ENCODE measurements around the gene SLC51B. TPM values are rescaled to one million over a fixed set of nuclear protein-coding genes. Genes with fewer than 3 reads are reported as not detected.

Gene SLC51B
- total RNA-seq, 1 experiment from 2014 or later = not detected

GRCh38 chr15:65020419-65020818 lies 24.8 kb upstream of the SLC51B start:
- DNase-seq (ENCODE audit: low spot score) = no peak
- TF ChIP-seq EZH2 (IDR thresholded peaks at IDR 0.05; ENCODE audit: borderline replicate concordance, low read depth, low read length, poor library complexity, severe bottlenecking) (no peak), CTCF (conservative IDR thresholded peaks at IDR 0.05; ENCODE audit: low read depth, low read length) (no peak)
- Histone ChIP-seq H3K9me3 (ENCODE audit: low read depth, low read length, poor library complexity, severe bottlenecking) (no peaks in the 10 kb centered on the region), H3K4me1 (ENCODE audit: insufficient read depth, low read length, poor library complexity, severe bottlenecking) (no peaks in the 10 kb centered on the region), H3K27ac (ENCODE audit: low read depth, low read length, poor library complexity, severe bottlenecking) (no peak overlapping the region), H3K27me3 (replicated peaks; ENCODE audit: insufficient read depth, low read depth, low read length, poor library complexity) (no peaks in the 10 kb centered on the region), H3K36me3 (ENCODE audit: insufficient read depth, low read length, poor library complexity, severe bottlenecking) (peaks cover 40% of the 10 kb centered on the region), H3K4me3 (ENCODE audit: low read depth, low read length, poor library complexity, severe bottlenecking) (no peak overlapping the region)
- intact Hi-C loops (cut with micrococcal nuclease; ENCODE audit: unreplicated experiment) = loop anchor here (10.0 kb wide), 1 partner anchor 286 kb away; no protein-coding TSS in a partner anchor
- ChIA-PET POLR2A (ENCODE audit: low non-redundant PET) (no interaction called here), CTCF (no interaction called here)
- BruUV-seq (replicated peaks) = no TSS peak

GRCh38 chr15:65021488-65021887 lies 23.7 kb upstream of the SLC51B start:
- BruUV-seq (replicated peaks) = no TSS peak
- no peaks in the 10 kb centered on the region for H3K9me3 ChIP-seq (ENCODE audit: low read depth, low read length, poor library complexity, severe bottlenecking)
- H3K4me1 ChIP-seq (ENCODE audit: insufficient read depth, low read length, poor library complexity, severe bottlenecking) = no peaks in the 10 kb centered on the region
- no peak overlapping the region for H3K27ac ChIP-seq (ENCODE audit: low read depth, low read length, poor library complexity, severe bottlenecking)
- H3K27me3 ChIP-seq (replicated peaks; ENCODE audit: insufficient read depth, low read depth, low read length, poor library complexity) = no peaks in the 10 kb centered on the region
- H3K36me3 ChIP-seq (ENCODE audit: insufficient read depth, low read length, poor library complexity, severe bottlenecking) = peaks cover 35% of the 10 kb centered on the region
- no peak overlapping the region for H3K4me3 ChIP-seq (ENCODE audit: low read depth, low read length, poor library complexity, severe bottlenecking)
- no peak for TF ChIP-seq CTCF (conservative IDR thresholded peaks at IDR 0.05; ENCODE audit: low read depth, low read length)
- TF ChIP-seq EZH2 (IDR thresholded peaks at IDR 0.05; ENCODE audit: borderline replicate concordance, low read depth, low read length, poor library complexity, severe bottlenecking) = no peak
- CTCF ChIA-PET = no interaction called here
- POLR2A ChIA-PET (ENCODE audit: low non-redundant PET) = no interaction called here
- no peak for DNase-seq (ENCODE audit: low spot score)
- intact Hi-C loops (cut with micrococcal nuclease; ENCODE audit: unreplicated experiment) = loop anchor here (10.0 kb wide), 1 partner anchor 287 kb away; no protein-coding TSS in a partner anchor

GRCh38 chr15:65026756-65027155 lies 18.4 kb upstream of the SLC51B start:
- Histone ChIP-seq H3K9me3 (ENCODE audit: low read depth, low read length, poor library complexity, severe bottlenecking) (no peaks in the 10 kb centered on the region), H3K27ac (ENCODE audit: low read depth, low read length, poor library complexity, severe bottlenecking) (no peak overlapping the region), H3K4me1 (ENCODE audit: insufficient read depth, low read length, poor library complexity, severe bottlenecking) (peaks cover 3% of the 10 kb centered on the region), H3K4me3 (ENCODE audit: low read depth, low read length, poor library complexity, severe bottlenecking) (no peak overlapping the region), H3K36me3 (ENCODE audit: insufficient read depth, low read length, poor library complexity, severe bottlenecking) (peaks cover 12% of the 10 kb centered on the region), H3K27me3 (replicated peaks; ENCODE audit: insufficient read depth, low read depth, low read length, poor library complexity) (no peaks in the 10 kb centered on the region)
- TF ChIP-seq CTCF (conservative IDR thresholded peaks at IDR 0.05; ENCODE audit: low read depth, low read length) (no peak), EZH2 (IDR thresholded peaks at IDR 0.05; ENCODE audit: borderline replicate concordance, low read depth, low read length, poor library complexity, severe bottlenecking) (no peak)
- ChIA-PET CTCF (interaction anchor here (0.7 kb wide), 1 partner anchor 75 kb away, joined by 3 read pairs; no protein-coding TSS in a partner anchor), POLR2A (ENCODE audit: low non-redundant PET) (no interaction called here)
- no peak for DNase-seq (ENCODE audit: low spot score)
- intact Hi-C loops (cut with micrococcal nuclease; ENCODE audit: unreplicated experiment) = loop anchor here (10.0 kb wide), 1 partner anchor 292 kb away; no protein-coding TSS in a partner anchor
- BruUV-seq (replicated peaks) = no TSS peak

Data from A673 (cell line).